ENCODE results near the gene CDCA5. TPM values are rescaled to one million over a fixed set of nuclear protein-coding genes. Genes with fewer than 3 reads are reported as not detected.

CDCA5 gene
- 3.3 TPM for polyA plus RNA-seq (2013, experiment 1 of 2)
- polyA plus RNA-seq (2013, experiment 2 of 2): 3.6 TPM

- Histone ChIP-seq H2BK5ac (ENCODE audit: low read depth, low read length, poor library complexity, severe bottlenecking) (peak within 1 kb of the TSS; percentile 71), H3K4me3 (ENCODE audit: insufficient read depth in 1 of 2, low read depth in 1 of 2, low read length in 2 of 2) (peak within 1 kb of the TSS; percentile 86 to 89), H2BK12ac (ENCODE audit: low read length in 2 of 2) (peak within 1 kb of the TSS; percentile 25 to 64), H3K9me3 (ENCODE audit: control insufficient read depth, low read length) (no peaks in the 10 kb centered on the region), H3K4ac (ENCODE audit: low read depth in 1 of 2, low read length in 2 of 2) (peak within 1 kb of the TSS in 1 of 2 experiments; percentile 93), H3K36me3 (ENCODE audit: control insufficient read depth in 1 of 2, insufficient read depth in 2 of 2, low read depth in 1 of 2, low read length in 2 of 2) (peaks cover 40 to 43% of the 10 kb centered on the region in 2 experiments), H4K8ac (ENCODE audit: low read length) (peak within 1 kb of the TSS; percentile 98), H3K18ac (ENCODE audit: low read depth in 1 of 2, low read length in 2 of 2) (peak within 1 kb of the TSS; percentile 94), H3K9ac (ENCODE audit: low read length) (peak within 1 kb of the TSS; percentile 94), H3K27ac (ENCODE audit: low read length, poor library complexity, severe bottlenecking) (peak within 1 kb of the TSS; percentile 97), H3K23ac (ENCODE audit: low read length in 2 of 2) (peak within 1 kb of the TSS in 1 of 2 experiments; percentile 23), H3K4me2 (ENCODE audit: low read length, poor library complexity, severe bottlenecking) (peak within 1 kb of the TSS; percentile 83), H3K27me3 (ENCODE audit: control insufficient read depth in 1 of 2, insufficient read depth in 1 of 2, low read length in 2 of 2) (no peaks in the 10 kb centered on the region), H2BK15ac (ENCODE audit: low read depth, poor library complexity, severe bottlenecking) (peak within 1 kb of the TSS; percentile 95), H2AK5ac (ENCODE audit: low read length, severe bottlenecking) (peak within 1 kb of the TSS; percentile 17), H3K79me1 (replicated peaks; ENCODE audit: low read length, poor library complexity, severe bottlenecking) (peaks cover 44% of the 10 kb centered on the region), H2BK120ac (ENCODE audit: low read depth, low read length) (peak within 1 kb of the TSS; percentile 9), H2AFZ (ENCODE audit: low read depth, low read length) (peak within 1 kb of the TSS; percentile 56), H4K91ac (ENCODE audit: low read length) (peak within 1 kb of the TSS; percentile 95), H3K14ac (ENCODE audit: low read length in 2 of 2) (peak within 1 kb of the TSS in 1 of 2 experiments; percentile 90), H3K4me1 (ENCODE audit: control insufficient read depth, insufficient read depth, low read depth, low read length) (peaks cover 11% of the 10 kb centered on the region)
- DNase-seq: peak; percentile 96
- under 1% methylated on average over 77 of the region's 79 CpGs for WGBS
These were observed at the start of gene CDCA5, which contains the start of gene ZFPL1 for GRCh38 chr11:65083834-65084597. TSS of gene CDCA5 (minus strand) at chr11:65084040. CDS start at chr11:65083978, 62 bp downstream. TSS of gene ZFPL1 (plus strand) at chr11:65084222. CDS start at chr11:65084699, 477 bp downstream.

- peak; percentile 17 for DNase-seq
- H3K14ac ChIP-seq (ENCODE audit: low read length in 2 of 2): no peak overlapping the region
- H2BK12ac ChIP-seq (ENCODE audit: low read length in 2 of 2): no peak overlapping the region
- H3K27me3 ChIP-seq (ENCODE audit: control insufficient read depth in 1 of 2, insufficient read depth in 1 of 2, low read length in 2 of 2): no peaks in the 10 kb centered on the region
- H2BK15ac ChIP-seq (ENCODE audit: low read depth, poor library complexity, severe bottlenecking): no peak overlapping the region
- peak overlapping the region in 1 of 2 experiments; percentile 99 for H3K18ac ChIP-seq (ENCODE audit: low read depth in 1 of 2, low read length in 2 of 2)
- H3K4me1 ChIP-seq (ENCODE audit: control insufficient read depth, insufficient read depth, low read depth, low read length): peaks cover 23% of the 10 kb centered on the region
- no peak overlapping the region for H3K23ac ChIP-seq (ENCODE audit: low read length in 2 of 2)
- H3K9me3 ChIP-seq (ENCODE audit: control insufficient read depth, low read length): no peaks in the 10 kb centered on the region
- peak overlapping the region; percentile 93 for H3K4me3 ChIP-seq (ENCODE audit: insufficient read depth in 1 of 2, low read depth in 1 of 2, low read length in 2 of 2)
- peaks cover 45 to 48% of the 10 kb centered on the region in 2 experiments for H3K36me3 ChIP-seq (ENCODE audit: control insufficient read depth in 1 of 2, insufficient read depth in 2 of 2, low read depth in 1 of 2, low read length in 2 of 2)
- peak overlapping the region; percentile 99 for H3K9ac ChIP-seq (ENCODE audit: low read length)
- no peak overlapping the region for H2BK5ac ChIP-seq (ENCODE audit: low read depth, low read length, poor library complexity, severe bottlenecking)
- H3K4me2 ChIP-seq (ENCODE audit: low read length, poor library complexity, severe bottlenecking): peak overlapping the region; percentile 91
- H2AK5ac ChIP-seq (ENCODE audit: low read length, severe bottlenecking): no peak overlapping the region
- H2AFZ ChIP-seq (ENCODE audit: low read depth, low read length): no peak overlapping the region
- H2BK120ac ChIP-seq (ENCODE audit: low read depth, low read length): no peak overlapping the region
- no peak overlapping the region for H4K91ac ChIP-seq (ENCODE audit: low read length)
- H4K8ac ChIP-seq (ENCODE audit: low read length): no peak overlapping the region
- 79% methylated on average over 17 of the region's 18 CpGs for WGBS
- no peak overlapping the region for H3K4ac ChIP-seq (ENCODE audit: low read depth in 1 of 2, low read length in 2 of 2)
- no peak overlapping the region for H3K27ac ChIP-seq (ENCODE audit: low read length, poor library complexity, severe bottlenecking)
- H3K79me1 ChIP-seq (replicated peaks; ENCODE audit: low read length, poor library complexity, severe bottlenecking): peaks cover 21% of the 10 kb centered on the region
These were observed 49.3 kb upstream of the CDCA5 start for GRCh38 chr11:65132988-65133700.

GRCh38 chr11:65132238-65132987, 48.6 kb upstream of the CDCA5 start:
- Histone ChIP-seq H3K27ac (ENCODE audit: low read length, poor library complexity, severe bottlenecking) (no peak overlapping the region), H3K4me3 (ENCODE audit: insufficient read depth in 1 of 2, low read depth in 1 of 2, low read length in 2 of 2) (peak overlapping the region in 1 of 2 experiments; percentile 93), H3K14ac (ENCODE audit: low read length in 2 of 2) (no peak overlapping the region), H3K27me3 (ENCODE audit: control insufficient read depth in 1 of 2, insufficient read depth in 1 of 2, low read length in 2 of 2) (no peaks in the 10 kb centered on the region), H3K23ac (ENCODE audit: low read length in 2 of 2) (no peak overlapping the region), H3K4ac (ENCODE audit: low read depth in 1 of 2, low read length in 2 of 2) (no peak overlapping the region), H2BK15ac (ENCODE audit: low read depth, poor library complexity, severe bottlenecking) (no peak overlapping the region), H2BK120ac (ENCODE audit: low read depth, low read length) (no peak overlapping the region), H3K18ac (ENCODE audit: low read depth in 1 of 2, low read length in 2 of 2) (no peak overlapping the region), H3K9ac (ENCODE audit: low read length) (peak overlapping the region; percentile 99), H3K79me1 (replicated peaks; ENCODE audit: low read length, poor library complexity, severe bottlenecking) (peaks cover 26% of the 10 kb centered on the region), H2AFZ (ENCODE audit: low read depth, low read length) (no peak overlapping the region), H3K4me1 (ENCODE audit: control insufficient read depth, insufficient read depth, low read depth, low read length) (peaks cover 23% of the 10 kb centered on the region), H4K91ac (ENCODE audit: low read length) (no peak overlapping the region), H3K9me3 (ENCODE audit: control insufficient read depth, low read length) (no peaks in the 10 kb centered on the region), H2AK5ac (ENCODE audit: low read length, severe bottlenecking) (no peak overlapping the region), H3K36me3 (ENCODE audit: control insufficient read depth in 1 of 2, insufficient read depth in 2 of 2, low read depth in 1 of 2, low read length in 2 of 2) (peaks cover 52 to 55% of the 10 kb centered on the region in 2 experiments), H3K4me2 (ENCODE audit: low read length, poor library complexity, severe bottlenecking) (no peak overlapping the region), H2BK5ac (ENCODE audit: low read depth, low read length, poor library complexity, severe bottlenecking) (no peak overlapping the region), H2BK12ac (ENCODE audit: low read length in 2 of 2) (no peak overlapping the region), H4K8ac (ENCODE audit: low read length) (no peak overlapping the region)
- no peak for DNase-seq
- 89% methylated on average over 8 of the region's 10 CpGs for WGBS
